KG1 (cell line): ENCODE measurements around the gene STX18.
"Not testable (repeated sequence)": the region's sequence is repeated elsewhere in the genome, so short reads cannot be mapped to it uniquely, and the experiment has no call there.

ENCODE experiments used
- DNase-seq: peaks from one replicate; lab custom pipeline; 2025; lab: John Stamatoyannopoulos, UW

The STX18 gene

GRCh38 chr4:4479366-4479765 is 62.5 kb downstream of the STX18 start:
- DNase-seq, result no peak

GRCh38 chr4:4477796-4478195 is 64.1 kb downstream of the STX18 start:
- no peak for DNase-seq

DNA sequence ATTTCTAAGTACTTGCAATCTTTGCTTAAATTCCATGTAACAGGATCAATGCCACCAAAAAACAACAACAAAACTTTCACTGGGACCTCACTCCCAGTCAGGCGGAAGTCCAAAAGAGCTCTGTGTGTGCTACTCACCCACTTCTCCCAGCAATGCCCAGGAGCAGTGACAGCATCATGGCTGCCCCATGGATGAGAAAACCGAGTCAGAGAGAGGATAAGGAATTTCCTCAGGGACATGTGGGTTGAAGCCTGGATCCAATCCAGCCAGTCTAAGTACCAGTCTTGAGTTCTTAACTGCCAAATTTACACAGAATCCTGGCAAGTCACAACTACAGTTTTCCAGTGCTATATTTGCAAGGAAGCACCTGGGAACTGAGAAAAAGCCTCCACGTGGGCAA is 64.5 kb downstream of the STX18 start:
- no peak for DNase-seq

DNA sequence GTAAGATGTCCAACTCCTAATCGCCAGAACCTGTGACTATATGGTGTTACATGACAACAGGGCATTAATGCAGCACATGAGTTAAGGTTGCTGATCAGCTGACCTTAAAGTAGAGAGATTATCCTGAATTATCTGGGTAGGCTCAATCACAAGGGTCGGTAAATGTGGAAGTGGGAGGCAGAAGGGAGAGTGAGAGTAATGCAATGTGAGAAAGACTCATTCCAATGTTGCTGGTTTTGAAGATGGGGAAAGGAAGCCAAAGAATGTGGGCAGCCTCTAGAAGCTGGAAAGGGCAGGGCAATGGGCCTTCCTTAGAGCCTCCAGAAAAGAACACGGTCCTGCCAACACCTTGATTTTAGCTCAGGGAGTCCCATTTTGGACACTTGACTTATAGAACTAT is 67.4 kb downstream of the STX18 start:
- no peak for DNase-seq

DNA sequence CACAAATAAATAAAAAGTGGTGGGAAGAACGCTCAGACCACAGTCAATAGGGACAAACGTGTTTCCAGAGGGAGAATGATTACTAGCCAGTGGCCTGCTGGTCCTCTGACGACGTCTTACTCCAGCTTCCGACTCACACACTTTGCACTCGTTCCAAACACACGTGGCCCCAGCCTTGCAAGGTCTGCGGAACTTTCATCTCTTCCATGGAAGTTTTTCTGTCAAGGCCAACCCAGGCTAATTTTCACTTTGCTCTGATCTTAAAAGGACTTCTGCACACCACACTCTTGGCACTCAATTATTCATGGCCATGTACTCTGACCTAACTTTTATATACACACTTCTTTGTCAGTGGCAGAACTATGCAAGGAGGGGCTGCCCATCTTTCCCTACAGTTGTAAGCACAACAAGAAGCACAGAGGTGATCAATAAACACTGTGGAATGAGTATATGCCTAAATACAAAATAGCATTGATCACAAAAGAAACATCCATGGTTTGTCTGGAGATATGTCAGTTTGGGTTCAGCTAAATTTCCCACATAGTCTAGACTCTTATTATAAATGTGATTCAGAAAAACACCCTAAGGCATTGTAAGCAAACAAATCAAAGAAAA is 69.4 kb downstream of the STX18 start:
- DNase-seq, result no peak

DNA sequence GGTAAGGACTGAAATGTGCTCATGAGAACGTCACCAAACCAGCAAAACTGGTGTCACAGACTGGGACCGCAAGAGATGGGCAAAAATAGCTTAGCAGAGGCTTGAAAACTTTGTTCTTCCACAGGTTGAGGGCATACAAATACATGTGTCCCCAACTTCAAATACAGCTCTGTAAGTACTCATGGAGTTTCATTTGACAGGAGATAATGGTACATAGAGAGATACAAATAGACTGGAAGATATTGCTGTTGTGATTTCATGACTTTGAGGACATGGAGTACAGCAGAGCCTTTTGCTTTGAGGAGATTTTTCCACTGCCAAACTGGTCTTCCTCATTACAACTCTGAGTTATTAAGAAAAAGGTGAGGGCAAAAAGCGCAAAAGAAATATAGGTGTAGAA is 70.7 kb downstream of the STX18 start:
- DNase-seq, result no peak

GRCh38 chr4:4470208-4470607 is 71.6 kb downstream of the STX18 start:
- no peak for DNase-seq

GRCh38 chr4:4465238-4465637 is 76.6 kb downstream of the STX18 start:
- not testable (repeated sequence) for DNase-seq

DNA sequence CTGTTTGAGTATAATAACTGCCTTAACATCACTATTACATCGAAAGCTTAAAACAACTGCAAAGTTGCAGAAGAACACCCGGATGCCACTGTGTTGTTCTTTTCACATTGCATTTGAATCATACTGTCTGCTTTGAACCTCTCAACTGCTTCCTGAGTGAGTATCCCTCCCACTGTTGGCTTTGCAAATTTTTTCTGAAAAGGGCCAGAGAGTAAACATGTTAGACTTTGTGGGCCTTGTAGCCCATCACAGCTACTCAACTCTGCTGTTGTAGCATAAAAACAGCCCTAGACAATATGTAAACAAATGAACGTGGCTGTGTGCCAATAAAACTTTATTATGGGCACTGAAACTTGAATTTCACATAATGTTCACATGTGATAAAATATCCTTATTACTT is 78.9 kb downstream of the STX18 start:
- DNase-seq, result no peak

- no peak for DNase-seq
These were observed 80.0 kb downstream of the STX18 start for GRCh38 chr4:4461850-4462249.

GRCh38 chr4:4461178-4461577 is 80.7 kb downstream of the STX18 start:
- DNase-seq, result no peak

DNA sequence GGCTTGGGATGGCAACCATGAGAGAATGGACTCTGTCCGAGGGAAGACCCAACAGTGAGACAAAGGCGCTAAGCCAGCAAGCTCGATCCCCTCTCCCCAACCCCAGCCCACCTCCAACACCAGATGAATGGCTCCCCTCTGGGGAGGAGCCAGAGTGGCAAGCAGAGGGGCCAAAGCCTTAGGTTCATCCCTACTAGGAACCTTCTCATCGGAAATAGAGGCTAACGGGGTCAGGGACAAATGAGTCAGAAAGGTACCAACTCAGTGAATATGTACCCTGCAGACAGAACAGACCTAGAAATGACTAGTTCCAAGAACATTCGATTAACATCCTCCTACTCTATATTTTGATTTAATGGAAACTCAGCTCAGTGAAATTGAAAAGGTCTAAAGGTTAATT is 81.1 kb downstream of the STX18 start:
- no peak for DNase-seq

DNA sequence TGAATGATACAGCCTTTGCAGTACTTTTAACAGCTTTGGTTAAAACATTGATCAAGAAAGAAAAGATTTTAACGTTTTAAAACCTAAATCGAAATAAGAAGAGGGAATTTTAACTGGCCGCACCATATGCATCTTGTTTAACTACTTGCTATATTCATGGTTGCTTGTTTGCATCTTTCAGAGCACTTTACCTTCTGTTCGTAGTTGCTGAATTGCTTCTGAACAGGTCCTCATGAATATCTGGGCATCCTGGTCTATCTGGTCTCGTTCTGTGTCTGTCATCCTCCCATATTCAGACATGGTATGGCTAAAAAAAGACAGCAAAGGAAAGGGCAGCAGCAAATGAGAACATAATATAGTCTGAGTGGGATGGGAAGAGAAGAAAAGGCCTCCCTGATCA is 82.7 kb downstream of the STX18 start:
- no peak for DNase-seq

DNA sequence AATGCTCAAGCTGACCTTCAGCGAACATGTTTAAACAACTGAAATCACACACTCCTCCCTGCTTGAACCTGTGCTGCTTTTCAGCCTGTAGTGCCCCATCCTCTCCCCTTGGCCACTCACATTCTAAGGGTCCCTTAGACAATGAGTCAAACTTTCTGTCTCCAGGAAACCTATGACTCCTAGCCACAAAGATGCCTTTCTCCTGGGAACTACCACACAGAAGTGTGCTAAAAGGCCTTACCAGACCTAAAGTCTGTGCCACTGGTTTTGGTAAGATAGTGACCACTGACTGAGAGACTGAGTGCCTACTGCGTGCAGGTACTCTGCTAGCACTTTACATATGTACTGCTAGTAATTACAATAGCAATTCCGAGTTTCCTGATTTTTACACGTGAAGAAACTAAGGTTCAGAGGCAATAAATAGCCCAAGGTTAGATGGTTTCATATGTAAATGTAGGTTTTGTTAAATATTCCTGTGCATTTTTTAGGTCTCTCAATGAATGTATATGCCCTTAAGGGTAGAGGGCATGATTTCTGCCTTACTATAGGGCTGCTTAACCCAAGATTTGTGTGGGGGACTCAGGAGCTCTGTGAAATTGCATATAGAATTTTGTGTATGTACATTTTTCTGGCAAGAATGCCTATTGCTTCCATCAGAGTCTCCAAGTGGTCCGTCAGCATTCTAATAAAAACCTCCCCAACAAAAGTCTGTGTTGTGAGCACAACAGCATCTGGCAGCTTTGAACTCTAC is 83.9 kb downstream of the STX18 start:
- no peak for DNase-seq

DNA sequence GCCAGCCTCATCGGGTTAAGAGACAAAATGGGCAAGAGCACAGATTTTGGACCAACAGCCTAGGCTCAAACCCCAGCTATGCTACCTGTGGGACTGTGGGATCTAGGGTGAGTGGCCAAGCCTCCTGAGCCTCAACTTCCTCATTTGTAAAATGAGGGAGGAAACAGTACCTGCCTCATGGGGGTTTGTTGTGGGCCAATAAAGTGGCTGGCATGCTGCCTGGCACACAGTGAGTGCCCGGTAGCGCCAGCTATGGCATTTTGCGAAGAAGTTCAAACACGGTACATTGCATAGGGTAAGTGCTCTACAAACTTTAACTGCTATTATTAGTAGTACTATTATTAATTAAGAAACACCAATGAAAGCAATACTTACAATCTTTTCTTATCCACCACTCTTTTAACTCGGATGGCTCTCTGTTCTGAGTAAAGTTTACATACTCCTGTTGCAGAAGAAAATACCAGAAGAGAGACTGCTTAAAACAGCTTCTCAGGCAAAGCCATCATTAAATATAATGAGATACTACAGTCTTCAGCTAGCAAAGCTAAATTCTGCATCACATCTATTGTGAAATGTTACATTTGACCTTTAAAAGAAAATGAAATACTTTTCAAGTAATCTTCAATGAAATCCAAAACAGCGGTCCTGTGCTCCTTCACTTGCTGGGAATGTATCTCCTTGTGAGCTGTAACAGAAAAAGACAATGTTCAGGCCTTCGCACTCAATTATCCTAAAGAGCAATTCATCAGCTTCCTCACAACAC is 84.9 kb downstream of the STX18 start:
- no peak for DNase-seq

GRCh38 chr4:4456351-4456750 is 85.5 kb downstream of the STX18 start:
- DNase-seq, result no peak

GRCh38 chr4:4455210-4455865 is 86.5 kb downstream of the STX18 start:
- no peak for DNase-seq

DNA sequence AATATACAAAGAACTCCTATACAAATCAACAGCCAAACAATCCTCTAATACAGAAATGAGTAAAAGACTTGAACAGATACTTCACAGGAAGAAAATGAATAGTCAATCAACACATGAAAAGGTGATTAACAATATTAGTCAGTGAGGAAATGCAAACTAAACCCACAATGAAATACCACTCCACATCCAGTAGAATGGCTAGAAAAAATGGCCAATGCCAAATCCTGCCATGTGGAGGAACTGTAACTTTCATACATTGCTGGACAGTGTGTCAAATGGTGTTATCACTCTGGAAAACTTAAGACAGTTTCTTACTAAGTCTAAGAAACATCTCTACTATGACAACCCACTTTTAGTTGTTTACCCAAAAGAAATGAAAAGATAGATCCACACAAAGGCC is 95.4 kb downstream of the STX18 start:
- DNase-seq, result no peak

DNA sequence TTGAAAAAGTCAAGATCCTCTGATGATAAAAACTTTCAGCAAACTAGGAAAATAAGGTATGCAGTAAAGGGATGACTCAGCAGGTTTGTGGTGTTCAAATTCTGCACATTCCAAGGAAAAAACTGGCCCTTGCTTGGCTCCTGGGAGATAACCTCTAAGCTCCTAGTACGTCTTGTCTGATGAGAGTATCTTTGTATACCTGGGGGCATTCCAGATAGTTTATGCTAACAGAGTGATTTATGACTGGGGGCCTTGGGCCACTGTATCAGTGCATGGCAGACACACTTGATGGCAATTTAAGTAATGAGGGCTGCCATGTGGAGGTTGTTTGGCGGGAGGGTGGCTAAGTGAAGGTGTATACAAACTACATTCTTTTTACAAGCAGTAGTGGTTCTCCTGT is 98.0 kb downstream of the STX18 start:
- no peak for DNase-seq

DNA sequence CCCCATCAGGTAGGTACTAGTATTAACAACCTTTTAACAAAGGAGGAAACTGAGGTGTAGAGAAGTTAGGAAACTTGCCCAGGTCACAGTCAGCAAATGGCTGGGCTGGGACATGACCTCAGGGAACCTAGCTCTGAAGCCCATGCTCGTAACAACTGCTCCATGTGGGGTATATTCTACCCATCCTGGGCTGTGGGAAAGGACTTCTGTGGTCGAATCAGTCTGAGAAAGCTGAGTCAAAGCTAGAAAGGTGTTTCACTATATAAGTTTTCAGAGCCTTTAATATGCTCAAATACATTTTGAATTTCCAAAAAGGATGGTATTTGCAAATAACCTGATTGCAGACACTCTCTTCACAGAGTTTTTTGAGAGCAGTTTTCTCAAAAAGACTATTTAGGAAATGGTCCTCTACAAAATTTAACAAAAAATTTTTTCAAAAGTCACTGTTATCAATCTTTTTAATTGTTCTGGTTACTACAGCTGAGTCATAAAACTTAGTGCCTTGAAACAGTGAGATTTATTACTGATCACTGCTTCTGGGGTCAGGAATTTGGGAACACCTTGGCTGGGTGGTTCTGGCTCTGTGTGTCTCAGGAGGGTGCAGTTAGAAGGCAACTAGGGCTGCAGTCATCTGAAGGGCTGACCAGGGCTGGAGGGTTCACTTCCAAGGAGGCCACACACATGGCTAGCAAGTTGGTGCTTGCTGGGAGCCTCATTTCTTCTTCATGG is 101.4 kb downstream of the STX18 start:
- DNase-seq, result no peak

DNA sequence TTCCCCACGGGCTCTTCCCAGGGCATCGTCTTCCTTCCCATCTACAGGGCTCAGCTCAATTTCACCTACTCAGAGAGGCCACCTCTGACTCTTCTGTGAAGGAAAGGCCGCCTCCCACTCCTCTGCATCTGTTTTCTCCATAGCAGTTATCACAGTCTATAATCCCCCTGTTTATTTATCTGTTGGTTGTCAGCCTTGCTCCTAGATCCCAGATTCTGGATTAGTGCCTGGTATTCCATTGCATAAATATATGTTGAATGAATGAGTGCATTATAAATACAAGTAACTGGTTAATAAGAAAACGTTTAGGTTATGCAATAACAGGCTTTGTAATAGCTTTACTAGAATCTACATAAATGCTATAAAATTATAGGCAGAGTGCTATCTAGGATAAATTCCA is 102.1 kb downstream of the STX18 start:
- DNase-seq, result no peak

DNA sequence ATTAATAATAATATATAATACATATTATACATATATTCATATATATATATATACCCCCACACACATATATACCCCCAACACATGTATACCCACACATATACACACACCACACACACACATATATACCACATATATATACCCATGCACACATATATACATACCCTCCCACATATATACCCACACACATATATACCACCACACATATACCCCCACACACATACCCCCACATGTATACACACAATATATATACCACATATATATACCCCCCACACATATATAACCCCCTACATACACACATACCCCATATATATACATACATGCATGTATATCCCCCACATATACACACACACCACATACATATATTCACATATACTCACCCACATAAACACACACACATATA is 103.0 kb downstream of the STX18 start:
- no peak for DNase-seq
